SU-DHL-6 (cell line): Measurements from ENCODE around the gene HOXA10.

Source experiments
- EZH2phosphoT487 ChIP-seq: fragments of 200-600 bp; sonication (generic), shearing (Covaris generic); conservative IDR thresholded peaks from 2 replicates; pipeline ENCODE4 v1.6.1; 2018; ENCODE audit warnings: mild to moderate bottlenecking, antibody characterized with exemption, low read length, moderate library complexity, mixed read lengths
- TF ChIP-seq, protein P1 (sequence below): fragments of 200-600 bp; sonication (generic); IDR thresholded peaks from one replicate; pipeline ENCODE4 v1.5.1; 2017; ENCODE audit warnings: antibody characterized with exemption, mild to moderate bottlenecking, low read length, moderate library complexity; ENCODE audit not compliant: insufficient read depth, poor library complexity, severe bottlenecking

DNA sequence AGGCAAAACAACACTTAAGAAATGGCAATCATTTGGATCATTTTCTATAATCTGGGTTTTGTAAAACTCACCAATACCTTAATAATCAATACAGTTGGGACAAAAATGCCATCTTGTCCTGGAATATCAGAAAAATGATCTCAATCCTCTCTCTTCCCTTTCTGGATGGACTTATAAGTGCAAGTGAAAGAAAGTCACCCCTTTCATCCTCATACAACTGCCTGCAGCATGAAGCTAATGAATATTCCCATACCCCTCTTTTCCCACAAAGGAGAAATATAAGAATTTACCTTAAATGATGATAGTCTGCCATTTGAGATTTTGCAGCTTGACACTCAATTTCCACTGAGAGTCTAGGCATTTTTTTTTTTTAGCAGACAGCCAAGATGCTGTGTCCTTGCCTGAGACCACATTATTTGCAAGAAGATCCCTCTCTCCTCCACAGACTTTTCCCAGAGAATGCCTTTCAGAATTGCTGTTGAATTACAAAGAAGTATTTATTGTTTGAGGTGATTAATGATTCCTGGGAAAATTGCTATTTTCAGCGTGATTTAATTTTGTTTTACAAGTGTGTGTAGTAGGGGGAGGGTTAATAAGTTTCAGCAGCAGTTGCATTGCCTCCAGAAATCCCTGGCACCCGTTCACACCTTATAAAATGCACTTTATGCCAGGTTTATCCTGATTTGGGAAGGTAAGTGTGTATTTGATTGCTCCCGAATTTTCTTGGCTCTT lies 47.4 kb downstream of the HOXA10 start:
- TF ChIP-seq, protein P1, sequence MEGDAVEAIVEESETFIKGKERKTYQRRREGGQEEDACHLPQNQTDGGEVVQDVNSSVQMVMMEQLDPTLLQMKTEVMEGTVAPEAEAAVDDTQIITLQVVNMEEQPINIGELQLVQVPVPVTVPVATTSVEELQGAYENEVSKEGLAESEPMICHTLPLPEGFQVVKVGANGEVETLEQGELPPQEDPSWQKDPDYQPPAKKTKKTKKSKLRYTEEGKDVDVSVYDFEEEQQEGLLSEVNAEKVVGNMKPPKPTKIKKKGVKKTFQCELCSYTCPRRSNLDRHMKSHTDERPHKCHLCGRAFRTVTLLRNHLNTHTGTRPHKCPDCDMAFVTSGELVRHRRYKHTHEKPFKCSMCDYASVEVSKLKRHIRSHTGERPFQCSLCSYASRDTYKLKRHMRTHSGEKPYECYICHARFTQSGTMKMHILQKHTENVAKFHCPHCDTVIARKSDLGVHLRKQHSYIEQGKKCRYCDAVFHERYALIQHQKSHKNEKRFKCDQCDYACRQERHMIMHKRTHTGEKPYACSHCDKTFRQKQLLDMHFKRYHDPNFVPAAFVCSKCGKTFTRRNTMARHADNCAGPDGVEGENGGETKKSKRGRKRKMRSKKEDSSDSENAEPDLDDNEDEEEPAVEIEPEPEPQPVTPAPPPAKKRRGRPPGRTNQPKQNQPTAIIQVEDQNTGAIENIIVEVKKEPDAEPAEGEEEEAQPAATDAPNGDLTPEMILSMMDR = no peak
- no peak for TF ChIP-seq EZH2phosphoT487
